ENCODE results near the gene TBX18. TPM values are rescaled to one million over a fixed set of nuclear protein-coding genes. Genes with fewer than 3 reads are reported as not detected.

TBX18 gene
- total RNA-seq, 2 experiments from 2014 or later, result not detected

GRCh38 chr6:84756466-84756865 lies 7.9 kb downstream of the TBX18 start:
- Mint-ChIP-seq H3K4me3 (no peak overlapping the region), H3K36me3 (ENCODE audit: low read depth) (no peaks in the 10 kb centered on the region), H3K4me1 (no peaks in the 10 kb centered on the region), H3K9me3 (no peaks in the 10 kb centered on the region), H3K27ac (no peak overlapping the region), H3K27me3 (peaks cover 10% of the 10 kb centered on the region)
- ChIA-PET POLR2A (no interaction called here), CTCF (no interaction called here)
- no peak for DNase-seq

DNA sequence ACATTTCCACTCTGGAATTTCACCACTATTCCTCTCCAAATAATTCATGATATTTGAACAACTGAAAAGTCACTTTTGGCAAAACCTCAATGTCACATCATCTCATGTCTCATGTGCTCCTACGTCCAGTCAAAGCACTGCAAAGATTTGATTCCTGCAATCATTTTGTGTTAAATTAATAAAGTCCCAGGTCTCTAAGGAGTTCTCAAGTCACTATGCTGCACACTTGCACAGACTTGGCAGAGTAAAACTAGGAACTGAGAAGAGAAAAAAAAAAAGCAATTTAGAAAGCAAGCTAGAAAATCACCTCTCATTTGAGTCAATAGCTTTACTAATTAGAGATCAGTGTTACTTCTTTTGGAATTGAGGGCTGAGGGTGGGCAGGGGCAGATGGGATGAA lies 11.2 kb downstream of the TBX18 start:
- no peak overlapping the region for H3K27ac Mint-ChIP-seq
- H3K4me1 Mint-ChIP-seq, result no peaks in the 10 kb centered on the region
- H3K4me3 Mint-ChIP-seq, result no peak overlapping the region
- H3K9me3 Mint-ChIP-seq, result no peaks in the 10 kb centered on the region
- ChIA-PET CTCF (interaction anchor here (0.6 to 0.7 kb wide), 2 partner anchors 706 to 1735 kb away, joined by 3 to 4 read pairs; no protein-coding TSS in a partner anchor), POLR2A (no interaction called here)
- no peaks in the 10 kb centered on the region for H3K36me3 Mint-ChIP-seq (ENCODE audit: low read depth)
- no peak for DNase-seq
- H3K27me3 Mint-ChIP-seq, result no peaks in the 10 kb centered on the region

- ChIA-PET CTCF (no interaction called here), POLR2A (interaction anchor here (0.6 kb wide), 1 partner anchor 12 kb away, joined by 5 read pairs; no protein-coding TSS in a partner anchor)
- Mint-ChIP-seq H3K27me3 (no peaks in the 10 kb centered on the region), H3K4me1 (no peaks in the 10 kb centered on the region), H3K36me3 (ENCODE audit: low read depth) (no peaks in the 10 kb centered on the region), H3K4me3 (no peak overlapping the region), H3K9me3 (no peaks in the 10 kb centered on the region), H3K27ac (no peak overlapping the region)
- no peak for DNase-seq
Measured at GRCh38 chr6:84752118-84752850, 12.1 kb downstream of the TBX18 start.

GRCh38 chr6:84749181-84749580 lies 15.2 kb downstream of the TBX18 start:
- ChIA-PET POLR2A (no interaction called here), CTCF (no interaction called here)
- H3K27me3 Mint-ChIP-seq, result no peaks in the 10 kb centered on the region
- H3K36me3 Mint-ChIP-seq (ENCODE audit: low read depth), result no peaks in the 10 kb centered on the region
- DNase-seq, result no peak
- H3K9me3 Mint-ChIP-seq, result no peaks in the 10 kb centered on the region
- no peak overlapping the region for H3K4me3 Mint-ChIP-seq
- H3K27ac Mint-ChIP-seq, result no peak overlapping the region
- no peaks in the 10 kb centered on the region for H3K4me1 Mint-ChIP-seq

- Mint-ChIP-seq H3K27ac (no peak overlapping the region), H3K27me3 (no peaks in the 10 kb centered on the region), H3K4me3 (no peak overlapping the region), H3K36me3 (ENCODE audit: low read depth) (no peaks in the 10 kb centered on the region), H3K4me1 (no peaks in the 10 kb centered on the region), H3K9me3 (no peaks in the 10 kb centered on the region)
- ChIA-PET CTCF (no interaction called here), POLR2A (no interaction called here)
- no peak for DNase-seq
Measured at GRCh38 chr6:84748376-84748775, 16.0 kb downstream of the TBX18 start.

GRCh38 chr6:84743616-84744015 lies 20.8 kb downstream of the TBX18 start:
- CTCF ChIA-PET, result no interaction called here
- no peak for DNase-seq
- Mint-ChIP-seq H3K27me3 (no peaks in the 10 kb centered on the region), H3K4me3 (no peak overlapping the region), H3K4me1 (no peaks in the 10 kb centered on the region), H3K9me3 (no peaks in the 10 kb centered on the region), H3K27ac (no peak overlapping the region), H3K36me3 (ENCODE audit: low read depth) (no peaks in the 10 kb centered on the region)
- POLR2A ChIA-PET, result no interaction called here

DNA sequence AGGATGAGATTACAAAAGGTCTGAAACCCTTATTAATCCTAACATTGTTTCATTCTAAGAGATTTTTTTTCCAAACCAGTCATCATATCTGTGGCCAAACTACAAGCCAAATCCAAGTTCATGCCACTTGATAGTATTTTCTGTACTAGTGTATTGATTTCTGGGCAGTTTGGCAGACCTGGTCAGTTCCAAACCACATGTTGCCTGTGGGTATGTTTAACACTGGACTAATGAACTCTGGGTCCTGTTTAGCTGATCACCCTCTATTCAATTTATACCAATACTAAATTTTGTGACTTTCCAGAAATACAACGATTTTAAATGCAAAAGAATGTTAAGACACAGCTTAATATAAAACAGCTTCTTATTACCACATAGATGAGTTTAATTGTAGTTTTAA lies 24.0 kb downstream of the TBX18 start:
- Mint-ChIP-seq H3K27ac (no peak overlapping the region), H3K27me3 (no peaks in the 10 kb centered on the region), H3K9me3 (no peaks in the 10 kb centered on the region), H3K36me3 (ENCODE audit: low read depth) (no peaks in the 10 kb centered on the region), H3K4me3 (no peak overlapping the region), H3K4me1 (no peaks in the 10 kb centered on the region)
- ChIA-PET POLR2A (interaction anchor here (0.5 kb wide), 1 partner anchor 12 kb away, joined by 5 read pairs; no protein-coding TSS in a partner anchor), CTCF (no interaction called here)
- DNase-seq, result no peak

DNA sequence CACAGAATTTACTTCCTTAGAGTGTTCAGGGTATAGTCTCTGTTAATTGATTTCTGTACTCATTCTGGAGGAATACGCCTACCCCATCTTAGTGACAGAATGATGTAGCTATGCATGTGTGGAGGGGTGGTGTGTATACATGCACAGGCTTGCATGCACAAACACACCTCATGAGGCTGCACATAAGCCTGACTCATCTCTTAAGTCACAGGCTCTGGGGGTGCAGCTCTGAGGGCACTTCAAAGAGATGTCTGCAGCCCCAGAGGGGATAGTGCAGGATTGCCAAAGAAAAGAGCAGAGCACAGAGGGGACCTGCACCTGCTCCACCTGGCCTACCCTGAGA lies 24.6 kb downstream of the TBX18 start:
- H3K27ac Mint-ChIP-seq, result no peak overlapping the region
- no peaks in the 10 kb centered on the region for H3K36me3 Mint-ChIP-seq (ENCODE audit: low read depth)
- no peaks in the 10 kb centered on the region for H3K9me3 Mint-ChIP-seq
- ChIA-PET POLR2A (interaction anchor here (0.5 kb wide), 1 partner anchor 12 kb away, joined by 5 read pairs; no protein-coding TSS in a partner anchor), CTCF (no interaction called here)
- H3K27me3 Mint-ChIP-seq, result no peaks in the 10 kb centered on the region
- DNase-seq, result no peak
- no peak overlapping the region for H3K4me3 Mint-ChIP-seq
- H3K4me1 Mint-ChIP-seq, result no peaks in the 10 kb centered on the region

DNA sequence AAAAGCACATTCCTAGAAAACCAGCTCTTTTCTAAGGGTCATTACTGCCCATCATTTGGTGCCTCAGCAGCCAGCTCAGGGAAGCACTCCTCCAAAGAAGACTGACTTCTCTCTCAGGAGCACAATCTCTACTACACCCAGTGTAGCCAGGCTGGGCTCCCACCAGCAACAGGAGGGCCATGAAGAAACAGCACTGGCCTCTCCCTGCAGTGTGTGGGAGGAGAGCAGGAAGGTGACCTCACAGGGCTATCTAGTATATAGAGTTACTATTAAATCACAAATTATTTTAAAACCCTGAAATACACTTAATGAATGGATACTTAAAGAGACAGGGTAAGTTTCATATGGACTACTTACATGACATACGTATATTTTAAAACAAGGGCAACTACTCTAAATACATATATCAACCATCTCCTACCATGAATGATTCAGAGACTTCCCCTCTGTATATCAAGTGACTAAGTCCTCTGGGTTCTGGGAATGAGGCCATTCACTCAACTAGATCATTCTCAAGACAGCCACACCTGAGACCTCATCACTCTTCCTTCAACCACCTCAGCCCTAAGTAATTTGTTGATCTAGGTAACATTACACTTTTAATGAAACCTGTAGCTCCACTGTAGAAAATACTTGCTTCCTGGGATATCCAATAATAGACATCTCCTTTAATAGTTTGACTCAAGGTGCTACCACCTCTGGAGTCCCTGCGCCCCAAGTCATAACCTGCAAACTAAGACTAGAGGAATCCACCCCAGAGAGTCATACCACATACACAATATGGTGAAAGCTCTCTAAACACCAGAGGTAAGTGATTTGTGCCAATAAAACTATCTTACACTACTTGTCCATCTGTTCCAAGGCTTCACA lies 25.2 kb downstream of the TBX18 start:
- H3K27ac Mint-ChIP-seq, result no peak overlapping the region
- no peaks in the 10 kb centered on the region for H3K27me3 Mint-ChIP-seq
- no peaks in the 10 kb centered on the region for H3K36me3 Mint-ChIP-seq (ENCODE audit: low read depth)
- no peaks in the 10 kb centered on the region for H3K9me3 Mint-ChIP-seq
- no peaks in the 10 kb centered on the region for H3K4me1 Mint-ChIP-seq
- no peak overlapping the region for H3K4me3 Mint-ChIP-seq
- CTCF ChIA-PET, result no interaction called here
- POLR2A ChIA-PET, result no interaction called here
- no peak for DNase-seq

GRCh38 chr6:84733889-84734288 lies 30.5 kb downstream of the TBX18 start:
- Mint-ChIP-seq H3K9me3 (no peaks in the 10 kb centered on the region), H3K27ac (no peak overlapping the region), H3K4me1 (no peaks in the 10 kb centered on the region), H3K27me3 (no peaks in the 10 kb centered on the region), H3K4me3 (no peak overlapping the region), H3K36me3 (ENCODE audit: low read depth) (no peaks in the 10 kb centered on the region)
- ChIA-PET POLR2A (no interaction called here), CTCF (no interaction called here)
- DNase-seq, result no peak

DNA sequence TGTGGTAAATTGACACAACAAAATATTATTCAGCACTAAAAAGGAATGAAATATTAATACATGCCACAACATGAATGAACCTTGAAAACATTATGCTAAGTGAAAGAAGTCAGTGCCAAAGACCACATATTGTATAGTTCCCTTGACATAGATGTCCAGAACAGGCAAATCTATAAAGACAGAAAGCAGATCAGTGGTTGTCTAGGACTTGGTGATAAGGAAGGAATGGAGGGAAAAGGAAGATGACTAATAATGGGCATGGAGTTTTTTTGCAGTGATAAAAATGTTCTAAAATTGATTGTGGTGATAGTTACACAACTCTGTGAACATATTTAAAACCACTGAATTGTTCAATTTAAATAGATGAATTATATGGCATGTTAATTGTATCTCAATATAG lies 32.5 kb downstream of the TBX18 start:
- ChIA-PET POLR2A (no interaction called here), CTCF (interaction anchor here (0.7 kb wide), 1 partner anchor 23 kb away, joined by 3 read pairs; no protein-coding TSS in a partner anchor)
- Mint-ChIP-seq H3K4me1 (no peaks in the 10 kb centered on the region), H3K9me3 (no peaks in the 10 kb centered on the region), H3K27ac (no peak overlapping the region), H3K27me3 (no peaks in the 10 kb centered on the region), H3K4me3 (no peak overlapping the region), H3K36me3 (ENCODE audit: low read depth) (no peaks in the 10 kb centered on the region)
- DNase-seq, result no peak

- H3K4me3 Mint-ChIP-seq, result no peak overlapping the region
- H3K36me3 Mint-ChIP-seq (ENCODE audit: low read depth), result no peaks in the 10 kb centered on the region
- no peak overlapping the region for H3K27ac Mint-ChIP-seq
- H3K9me3 Mint-ChIP-seq, result no peaks in the 10 kb centered on the region
- CTCF ChIA-PET, result interaction anchor here (0.7 kb wide), 1 partner anchor 22 kb away, joined by 3 read pairs; no protein-coding TSS in a partner anchor
- POLR2A ChIA-PET, result no interaction called here
- no peaks in the 10 kb centered on the region for H3K27me3 Mint-ChIP-seq
- no peaks in the 10 kb centered on the region for H3K4me1 Mint-ChIP-seq
- no peak for DNase-seq
Measured at GRCh38 chr6:84731401-84731800, 33.0 kb downstream of the TBX18 start.

DNA sequence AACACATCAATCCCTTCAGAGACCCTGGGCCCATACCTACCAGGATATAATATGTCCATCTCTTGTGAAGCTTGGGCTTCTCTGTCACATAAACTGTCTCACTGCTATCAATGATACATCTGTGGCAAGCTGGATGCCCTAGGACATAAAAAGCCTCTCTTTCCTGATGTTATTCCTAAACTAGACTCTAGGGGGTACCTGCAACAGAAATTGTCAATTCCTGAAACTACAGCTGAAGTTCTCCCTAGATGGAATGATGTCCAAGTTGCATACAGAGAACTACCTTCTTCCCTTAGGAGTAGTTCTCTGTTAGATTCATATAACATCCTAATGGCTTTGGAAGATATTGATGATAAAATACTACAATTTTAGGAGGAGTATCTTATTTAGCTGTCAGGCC lies 35.8 kb downstream of the TBX18 start:
- H3K27me3 Mint-ChIP-seq, result no peaks in the 10 kb centered on the region
- no peaks in the 10 kb centered on the region for H3K9me3 Mint-ChIP-seq
- ChIA-PET CTCF (interaction anchor here (1.1 kb wide), 1 partner anchor 13 kb away, joined by 3 read pairs; no protein-coding TSS in a partner anchor), POLR2A (no interaction called here)
- H3K4me3 Mint-ChIP-seq, result no peak overlapping the region
- no peaks in the 10 kb centered on the region for H3K4me1 Mint-ChIP-seq
- DNase-seq, result no peak
- H3K27ac Mint-ChIP-seq, result no peak overlapping the region
- H3K36me3 Mint-ChIP-seq (ENCODE audit: low read depth), result no peaks in the 10 kb centered on the region
